Measurements from ENCODE around the gene HDHD5. TPM values are rescaled to one million over a fixed set of nuclear protein-coding genes. Genes with fewer than 3 reads are reported as not detected.

Gene HDHD5
- total RNA-seq, 1 experiment from 2014 or later, result 68.4 TPM

DNA sequence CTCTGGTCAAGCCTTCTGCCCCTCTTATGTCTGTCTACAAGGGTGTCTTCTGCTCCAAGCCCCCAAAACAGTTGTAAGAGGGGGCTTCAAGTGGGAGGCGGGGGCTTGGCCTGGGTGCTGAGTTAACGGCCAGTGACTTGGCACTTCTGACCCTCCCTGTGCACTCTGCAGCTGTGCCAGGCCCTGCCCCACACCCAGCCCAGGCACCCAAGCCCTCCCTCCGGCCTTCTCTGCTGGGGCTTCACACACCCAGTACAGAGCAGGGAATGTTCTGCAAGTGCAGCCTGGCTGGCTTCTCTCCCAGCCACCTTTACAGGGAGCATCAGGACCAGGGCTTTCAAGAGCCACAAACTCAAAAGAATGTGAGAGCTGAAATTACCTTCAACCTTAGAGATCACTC is 41.7 kb downstream of the HDHD5 start:
- H2BK120ac ChIP-seq (ENCODE audit: low read depth, low read length, poor library complexity, severe bottlenecking), result no peak overlapping the region
- no peak overlapping the region for H3K9ac ChIP-seq (ENCODE audit: extremely low read depth, insufficient read length, low read length)
- H3K27me3 Mint-ChIP-seq (ENCODE audit: low read depth), result peaks cover 7% of the 10 kb centered on the region

More for the DNA sequence above, 41.7 kb downstream of the HDHD5 start:
- no peak overlapping the region for H2AFZ ChIP-seq (ENCODE audit: low read length)
- H3K79me1 ChIP-seq (ENCODE audit: insufficient read depth, low read depth, low read length, poor library complexity, severe bottlenecking), result no peaks in the 10 kb centered on the region
- H3K4me1 Mint-ChIP-seq, result peaks cover 35% of the 10 kb centered on the region in 2 experiments
- no peak overlapping the region for H3K18ac ChIP-seq (ENCODE audit: insufficient read length, low read depth, low read length)
- H2AK5ac ChIP-seq (ENCODE audit: insufficient read length, low read length), result no peak overlapping the region
- no peak overlapping the region for H3K23ac ChIP-seq (ENCODE audit: insufficient read length, low read depth, low read length)
- no peaks in the 10 kb centered on the region for H3K79me2 ChIP-seq (ENCODE audit: insufficient read depth, low read length)
- peaks cover 0 to 4% (median 0%) of the 10 kb centered on the region in 3 experiments; a peak in 3 of 7 replicates for H3K36me3 Mint-ChIP-seq (ENCODE audit: insufficient read depth in 1 of 3, low read depth in 3 of 3)
- H3K56ac ChIP-seq (ENCODE audit: insufficient read length, low read depth, low read length), result no peak overlapping the region
- no peak overlapping the region for H3K4me3 Mint-ChIP-seq
- no peaks in the 10 kb centered on the region for H4K20me1 ChIP-seq (ENCODE audit: control insufficient read depth, insufficient read depth, insufficient read length)
- no peak overlapping the region for H3K4ac ChIP-seq (ENCODE audit: low read depth, low read length)
- DNase-seq, result no peak
- H4K5ac ChIP-seq (ENCODE audit: insufficient read length, low read depth, low read length), result no peak overlapping the region
- no peak overlapping the region for H2BK20ac ChIP-seq (ENCODE audit: low read depth, low read length, poor library complexity, severe bottlenecking)
- no peak overlapping the region for H3K4me2 ChIP-seq (ENCODE audit: insufficient read depth, insufficient read length, low read length)
- H3K23me2 ChIP-seq (ENCODE audit: insufficient read length, low read depth, low read length, poor library complexity, severe bottlenecking), result peaks cover 6% of the 10 kb centered on the region
- no peak overlapping the region for H3K27ac Mint-ChIP-seq
- H3K9me3 ChIP-seq (ENCODE audit: control insufficient read depth, low read depth, low read length), result no peaks in the 10 kb centered on the region
- TF ChIP-seq, protein P1, sequence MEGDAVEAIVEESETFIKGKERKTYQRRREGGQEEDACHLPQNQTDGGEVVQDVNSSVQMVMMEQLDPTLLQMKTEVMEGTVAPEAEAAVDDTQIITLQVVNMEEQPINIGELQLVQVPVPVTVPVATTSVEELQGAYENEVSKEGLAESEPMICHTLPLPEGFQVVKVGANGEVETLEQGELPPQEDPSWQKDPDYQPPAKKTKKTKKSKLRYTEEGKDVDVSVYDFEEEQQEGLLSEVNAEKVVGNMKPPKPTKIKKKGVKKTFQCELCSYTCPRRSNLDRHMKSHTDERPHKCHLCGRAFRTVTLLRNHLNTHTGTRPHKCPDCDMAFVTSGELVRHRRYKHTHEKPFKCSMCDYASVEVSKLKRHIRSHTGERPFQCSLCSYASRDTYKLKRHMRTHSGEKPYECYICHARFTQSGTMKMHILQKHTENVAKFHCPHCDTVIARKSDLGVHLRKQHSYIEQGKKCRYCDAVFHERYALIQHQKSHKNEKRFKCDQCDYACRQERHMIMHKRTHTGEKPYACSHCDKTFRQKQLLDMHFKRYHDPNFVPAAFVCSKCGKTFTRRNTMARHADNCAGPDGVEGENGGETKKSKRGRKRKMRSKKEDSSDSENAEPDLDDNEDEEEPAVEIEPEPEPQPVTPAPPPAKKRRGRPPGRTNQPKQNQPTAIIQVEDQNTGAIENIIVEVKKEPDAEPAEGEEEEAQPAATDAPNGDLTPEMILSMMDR (conservative IDR thresholded peaks at IDR 0.05), result no peak
- no peak overlapping the region for H4K8ac ChIP-seq (replicated peaks; ENCODE audit: insufficient read length, low read depth, low read length)
- H2BK12ac ChIP-seq (ENCODE audit: insufficient read length, low read depth, low read length), result no peak overlapping the region
- H3K14ac ChIP-seq (ENCODE audit: insufficient read depth, low read length), result peak overlapping the region; percentile 43; the same call in 1 of the 2 replicates
- no peak overlapping the region for H2BK5ac ChIP-seq (ENCODE audit: insufficient read length, low read length)
- H3T11ph ChIP-seq (ENCODE audit: low read length), result no peak overlapping the region
- no peaks in the 10 kb centered on the region for H3K9me3 Mint-ChIP-seq
- no peaks in the 10 kb centered on the region for H3K27me3 ChIP-seq (ENCODE audit: insufficient read depth, low read length)
- no peak overlapping the region for H2BK15ac ChIP-seq (ENCODE audit: low read depth, low read length)
- no peaks in the 10 kb centered on the region; the same call in 1 of the 2 replicates for H3K4me1 ChIP-seq (ENCODE audit: insufficient read depth, low read length)
- no CpG with 5 or more reads among the region's 3 CpGs for WGBS (ENCODE audit: extremely low coverage, insufficient read length, low lambda C conversion rate)
- H4K91ac ChIP-seq (ENCODE audit: insufficient read length, low read depth, low read length), result no peak overlapping the region
- no peak overlapping the region for H3K27ac ChIP-seq (ENCODE audit: insufficient read length, low read depth, low read length)
